Vagina (tissue), 2 donors: ENCODE data around the gene OR4K15. TPM values are rescaled to one million over a fixed set of nuclear protein-coding genes. Genes with fewer than 3 reads are reported as not detected.

Experiments
- DNase-seq, 2 donors: peaks; one replicate each; pipeline ENCODE4 v3.0.0-alpha.2; 2017; ENCODE audit errors: extremely low spot score in 2 of 2
- H3K27ac ChIP-seq: fragments of 200-600 bp; sonication (generic); one replicate; pipeline ENCODE4 v1.5.1; 2019
- H3K27me3 ChIP-seq: fragments of 200-600 bp; sonication (generic); one replicate; pipeline ENCODE4 v1.5.1; 2019
- H3K36me3 ChIP-seq, 2 donors: fragments of 200-600 bp; sonication (generic); one replicate each; pipeline ENCODE4 v1.5.1; 2017 to 2019
- H3K4me1 ChIP-seq: fragments of 200-600 bp; sonication (generic); one replicate; pipeline ENCODE4 v1.5.1; 2019
- H3K4me3 ChIP-seq, 2 donors: fragments of 200-600 bp; sonication (generic); 1 replicate in 1 of 2; 2 replicates in 1 of 2; pipeline ENCODE4 v1.5.1; 2016 to 2019
- H3K9me3 ChIP-seq: fragments of 200-600 bp; sonication (generic); one replicate; pipeline ENCODE4 v1.5.1; 2019
- POLR2A ChIP-seq, 2 donors: fragments of 450-650 bp; IDR thresholded peaks; one replicate each; pipeline ENCODE4 v1.6.1; 2017; ENCODE audit warnings: antibody characterized with exemption in 2 of 2, mild to moderate bottlenecking in 2 of 2, moderate library complexity in 2 of 2
- POLR2AphosphoS5 ChIP-seq, 2 donors: sonication (generic); formaldehyde crosslinking; IDR thresholded peaks; one replicate each; pipeline ENCODE4 v1.9.0; 2017; ENCODE audit warnings: antibody characterized with exemption in 2 of 2, mild to moderate bottlenecking in 2 of 2, low read depth in 1 of 2; ENCODE audit not compliant: insufficient read depth in 1 of 2
- intact Hi-C: fragments of 100-400 bp; cut with DNase I; formaldehyde crosslinking; loops from one replicate; pipeline ENCODE4 v1.15.1; 2023
- total RNA-seq: library from RNA; depleted of rRNA; stranded (reverse); fragments of >200 nt; gene quantifications from one replicate; pipeline ENCODE4 v1.2.3, GENCODE V29; 2016
- TF ChIP-seq, protein P1 (sequence below), 3 experiments: fragments of 450-650 bp in 2 of 3; fragments of 200-600 bp in 1 of 3; sonication (generic) in 1 of 3; IDR thresholded peaks; one replicate each; pipeline ENCODE4 v1.5.1; 2017 to 2019; ENCODE audit warnings: antibody characterized with exemption in 3 of 3, mild to moderate bottlenecking in 2 of 3, moderate library complexity in 2 of 3

OR4K15 gene
- total RNA-seq, 1 donor from 2014 or later = not detected

GRCh38 chr14:19974844-19975243 lies 547 bp upstream of the OR4K15 start:
- TF ChIP-seq POLR2A (IDR thresholded peaks at IDR 0.05) (no peak), POLR2AphosphoS5 (IDR thresholded peaks at IDR 0.05; ENCODE audit: insufficient read depth in 1 of 2, low read depth in 1 of 2) (no peak)
- TF ChIP-seq, protein P1, sequence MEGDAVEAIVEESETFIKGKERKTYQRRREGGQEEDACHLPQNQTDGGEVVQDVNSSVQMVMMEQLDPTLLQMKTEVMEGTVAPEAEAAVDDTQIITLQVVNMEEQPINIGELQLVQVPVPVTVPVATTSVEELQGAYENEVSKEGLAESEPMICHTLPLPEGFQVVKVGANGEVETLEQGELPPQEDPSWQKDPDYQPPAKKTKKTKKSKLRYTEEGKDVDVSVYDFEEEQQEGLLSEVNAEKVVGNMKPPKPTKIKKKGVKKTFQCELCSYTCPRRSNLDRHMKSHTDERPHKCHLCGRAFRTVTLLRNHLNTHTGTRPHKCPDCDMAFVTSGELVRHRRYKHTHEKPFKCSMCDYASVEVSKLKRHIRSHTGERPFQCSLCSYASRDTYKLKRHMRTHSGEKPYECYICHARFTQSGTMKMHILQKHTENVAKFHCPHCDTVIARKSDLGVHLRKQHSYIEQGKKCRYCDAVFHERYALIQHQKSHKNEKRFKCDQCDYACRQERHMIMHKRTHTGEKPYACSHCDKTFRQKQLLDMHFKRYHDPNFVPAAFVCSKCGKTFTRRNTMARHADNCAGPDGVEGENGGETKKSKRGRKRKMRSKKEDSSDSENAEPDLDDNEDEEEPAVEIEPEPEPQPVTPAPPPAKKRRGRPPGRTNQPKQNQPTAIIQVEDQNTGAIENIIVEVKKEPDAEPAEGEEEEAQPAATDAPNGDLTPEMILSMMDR (IDR thresholded peaks at IDR 0.05) = no peak
- Histone ChIP-seq H3K27me3 (no peaks in the 10 kb centered on the region), H3K9me3 (no peaks in the 10 kb centered on the region), H3K4me3 (no peak overlapping the region), H3K36me3 (no peaks in the 10 kb centered on the region), H3K27ac (no peak overlapping the region), H3K4me1 (no peaks in the 10 kb centered on the region)
- no peak for DNase-seq
- intact Hi-C loops = no loop called here

DNA sequence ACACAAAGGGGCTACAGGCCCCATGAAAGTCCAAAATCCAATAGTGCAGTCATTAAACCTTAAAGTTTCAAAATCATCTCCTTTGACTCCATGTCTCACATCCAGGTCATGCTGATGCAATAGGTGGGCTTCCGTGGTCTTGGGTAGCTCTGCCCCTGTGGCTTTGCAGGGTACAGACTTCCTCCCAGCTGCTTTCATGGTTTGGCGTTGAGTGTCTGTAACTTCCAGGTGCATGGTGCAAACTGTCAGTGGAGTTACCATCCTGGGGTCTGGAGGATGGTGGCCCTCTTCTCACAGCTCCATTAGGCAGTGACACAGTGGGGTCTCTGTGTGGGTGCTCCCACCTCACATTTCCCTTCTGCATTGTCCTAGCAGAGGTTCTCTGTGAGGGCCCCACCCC lies 18.0 kb downstream of the OR4K15 start:
- intact Hi-C loops = no loop called here
- no peaks in the 10 kb centered on the region for H3K36me3 ChIP-seq

GRCh38 chr14:20001863-20002262 lies 26.5 kb downstream of the OR4K15 start, which contains the start of gene OR4Q2:
OR4Q2 (plus strand) TSS chr14:20002163.
- H3K4me1 ChIP-seq = no peaks in the 10 kb centered on the region
- H3K27me3 ChIP-seq = no peaks in the 10 kb centered on the region
- H3K4me3 ChIP-seq = no peak within 1 kb of the TSS
- no peak within 1 kb of the TSS for H3K27ac ChIP-seq
- no peak for DNase-seq
- TF ChIP-seq, protein P1 (IDR thresholded peaks at IDR 0.05) = no peak
- TF ChIP-seq POLR2AphosphoS5 (IDR thresholded peaks at IDR 0.05; ENCODE audit: insufficient read depth in 1 of 2, low read depth in 1 of 2) (no peak), POLR2A (IDR thresholded peaks at IDR 0.05) (no peak)
- intact Hi-C loops = no loop called here
- H3K36me3 ChIP-seq = no peaks in the 10 kb centered on the region
- no peaks in the 10 kb centered on the region for H3K9me3 ChIP-seq

More for the DNA sequence above, 18.0 kb downstream of the OR4K15 start:
- TF ChIP-seq POLR2AphosphoS5 (IDR thresholded peaks at IDR 0.05; ENCODE audit: insufficient read depth in 1 of 2, low read depth in 1 of 2) = no peak
- no peak for TF ChIP-seq POLR2A (IDR thresholded peaks at IDR 0.05)
- H3K4me3 ChIP-seq = no peak overlapping the region
- H3K4me1 ChIP-seq = no peaks in the 10 kb centered on the region
- no peak overlapping the region for H3K27ac ChIP-seq
- DNase-seq = no peak
- no peaks in the 10 kb centered on the region for H3K9me3 ChIP-seq
- no peaks in the 10 kb centered on the region for H3K27me3 ChIP-seq

DNA sequence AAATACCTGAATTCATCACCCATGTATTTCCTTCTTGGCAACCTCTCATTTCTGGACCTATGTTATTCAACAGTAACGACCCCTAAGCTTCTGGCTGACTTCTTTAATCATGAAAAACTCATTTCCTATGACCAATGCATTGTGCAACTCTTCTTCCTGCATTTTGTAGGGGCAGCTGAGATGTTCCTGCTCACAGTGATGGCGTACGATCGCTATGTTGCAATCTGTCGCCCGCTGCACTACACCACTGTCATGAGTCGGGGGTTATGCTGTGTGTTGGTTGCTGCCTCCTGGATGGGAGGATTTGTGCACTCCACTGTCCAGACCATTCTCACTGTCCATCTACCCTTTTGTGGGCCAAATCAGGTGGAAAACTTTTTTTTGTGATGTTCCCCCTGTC lies 26.9 kb downstream of the OR4K15 start:
- intact Hi-C loops = no loop called here
- Histone ChIP-seq H3K4me1 (no peaks in the 10 kb centered on the region), H3K4me3 (no peak overlapping the region), H3K27me3 (no peaks in the 10 kb centered on the region), H3K36me3 (no peaks in the 10 kb centered on the region), H3K9me3 (no peaks in the 10 kb centered on the region), H3K27ac (no peak overlapping the region)
- no peak for DNase-seq
- TF ChIP-seq POLR2AphosphoS5 (IDR thresholded peaks at IDR 0.05; ENCODE audit: insufficient read depth in 1 of 2, low read depth in 1 of 2) (no peak), POLR2A (IDR thresholded peaks at IDR 0.05) (no peak)
- TF ChIP-seq, protein P1 (IDR thresholded peaks at IDR 0.05) = no peak

DNA sequence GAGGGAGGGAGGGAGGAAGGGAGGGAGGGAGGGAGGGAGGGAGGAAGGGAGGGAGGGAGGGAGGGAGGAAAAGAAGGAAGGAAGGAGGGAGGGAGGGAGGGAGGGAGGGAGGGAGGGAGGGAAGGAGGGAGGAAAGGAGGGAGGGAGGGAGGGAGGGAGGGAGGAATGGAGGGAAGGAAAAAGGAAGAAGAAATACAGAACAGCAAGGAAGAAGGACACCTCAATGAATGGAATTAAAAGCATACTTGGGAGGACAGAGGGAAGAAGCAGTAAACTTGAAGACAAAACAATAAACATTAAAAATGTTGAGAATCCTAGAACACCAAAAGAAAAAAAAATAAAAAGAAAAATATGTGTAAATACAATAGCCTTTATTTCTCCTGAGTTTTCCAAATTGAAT lies 32.8 kb downstream of the OR4K15 start:
- Histone ChIP-seq H3K27me3 (no peaks in the 10 kb centered on the region), H3K4me3 (no peak overlapping the region), H3K27ac (no peak overlapping the region), H3K9me3 (no peaks in the 10 kb centered on the region), H3K36me3 (no peaks in the 10 kb centered on the region), H3K4me1 (no peaks in the 10 kb centered on the region)
- no peak for DNase-seq
- TF ChIP-seq, protein P1 (IDR thresholded peaks at IDR 0.05) = no peak
- no peak for TF ChIP-seq POLR2AphosphoS5 (IDR thresholded peaks at IDR 0.05; ENCODE audit: insufficient read depth in 1 of 2, low read depth in 1 of 2)
- TF ChIP-seq POLR2A (IDR thresholded peaks at IDR 0.05) = no peak
- intact Hi-C loops = no loop called here
